H1 (cell line): ENCODE data around the gene CIT. TPM values are rescaled to one million over a fixed set of nuclear protein-coding genes. Genes with fewer than 3 reads are reported as not detected.

ENCODE experiments used
- CTCF ChIA-PET: fragments of 300-600 bp; sonication (Branson Sonifier 250); formaldehyde crosslinking; loops from one replicate; lab custom pipeline; 2021; ENCODE audit not compliant: partially characterized antibody; lab: Charles Lee
- POLR2A ChIA-PET: fragments of 300-600 bp; sonication (Branson Sonifier 250); formaldehyde crosslinking; loops from one replicate; lab custom pipeline; 2021; ENCODE audit warnings: inconsistent platforms; ENCODE audit not compliant: partially characterized antibody; lab: Charles Lee
- DNase-seq, 2 experiments: peaks; one replicate each; pipeline versions ENCODE4 v3.0.0 to v3.0.0-alpha.2; 2010 to 2022; ENCODE audit warnings: low spot score in 2 of 2, low read depth in 1 of 2, mixed read lengths in 1 of 2
- FAIRE-seq: peaks from 2 replicates; lab custom pipeline; 2011; peaks lifted over from hg19 to GRCh38; lab: Jason Lieb, UNC
- H2AFZ ChIP-seq: 2 replicates; pipeline ENCODE4 v1.8.1; 2012; ENCODE audit warnings: low read length, inconsistent platforms
- H2AK5ac ChIP-seq: 2 replicates; pipeline ENCODE4 v1.6.1; 2013; ENCODE audit warnings: low read depth, low read length
- H2BK120ac ChIP-seq: replicated peaks from 2 replicates; pipeline ENCODE3; 2013; ENCODE audit warnings: low read depth, low read length, inconsistent platforms
- H2BK12ac ChIP-seq: 2 replicates; pipeline ENCODE4 v1.6.1; 2013; ENCODE audit warnings: low read depth, low read length
- H2BK15ac ChIP-seq: 2 replicates; pipeline ENCODE4 v1.6.1; 2013; ENCODE audit warnings: low read length
- H2BK20ac ChIP-seq: 2 replicates; pipeline ENCODE4 v1.6.1; 2013; ENCODE audit warnings: low read length
- H2BK5ac ChIP-seq: 2 replicates; pipeline ENCODE4 v1.6.1; 2013; ENCODE audit warnings: low read depth, low read length
- H3K14ac ChIP-seq: 2 replicates; pipeline ENCODE4 v1.6.1; 2013; ENCODE audit warnings: inconsistent platforms; ENCODE audit not compliant: insufficient read length
- H3K18ac ChIP-seq: 2 replicates; pipeline ENCODE4 v1.6.1; 2013; ENCODE audit warnings: low read length; ENCODE audit errors: extremely low read depth
- H3K23ac ChIP-seq: 2 replicates; pipeline ENCODE4 v1.6.1; 2013; ENCODE audit warnings: inconsistent platforms; ENCODE audit not compliant: insufficient read length
- H3K23me2 ChIP-seq: 2 replicates; pipeline ENCODE4 v1.6.1; 2013; ENCODE audit warnings: low read depth, low read length
- H3K27ac ChIP-seq: 2 replicates; pipeline ENCODE4 v1.6.1; 2011; ENCODE audit warnings: low read depth, low read length, inconsistent platforms
- H3K27me3 ChIP-seq, 4 experiments: replicated peaks in 1 of 4; 1 replicate in 1 of 4; 2 replicates in 3 of 4; pipeline versions ENCODE4 v1.6.1 to v1.8.1; 2011 to 2013; ENCODE audit warnings: low read length in 3 of 4, mild to moderate bottlenecking in 3 of 4, inconsistent platforms in 2 of 4, mixed read lengths in 2 of 4, moderate library complexity in 1 of 4; ENCODE audit not compliant: control insufficient read depth in 3 of 4, insufficient read depth in 3 of 4; ENCODE audit errors: extremely low read depth in 1 of 4
- H3K36me3 ChIP-seq, 4 experiments: 2 replicates each; pipeline versions ENCODE4 v1.6.1 to v1.8.1; 2011 to 2013; ENCODE audit warnings: mild to moderate bottlenecking in 4 of 4, low read length in 3 of 4, moderate library complexity in 2 of 4, control low read depth in 1 of 4, inconsistent platforms in 1 of 4; ENCODE audit not compliant: insufficient read depth in 4 of 4, control insufficient read depth in 2 of 4
- H3K4ac ChIP-seq: replicated peaks from 2 replicates; pipeline ENCODE3; 2013; ENCODE audit warnings: low read length, low read depth, mixed read lengths, inconsistent platforms; ENCODE audit not compliant: insufficient read length
- H3K4me1 ChIP-seq, 4 experiments: replicated peaks in 1 of 4; 1 replicate in 1 of 4; 2 replicates in 3 of 4; pipeline versions ENCODE4 v1.6.1 to v1.8.1; 2011 to 2013; ENCODE audit warnings: low read length in 3 of 4, inconsistent platforms in 2 of 4, mixed read lengths in 1 of 4; ENCODE audit not compliant: insufficient read depth in 4 of 4, control insufficient read depth in 3 of 4
- H3K4me2 ChIP-seq, 2 experiments: 2 replicates each; pipeline versions ENCODE4 v1.6.1 to v1.8.1; 2011 to 2013; ENCODE audit warnings: low read depth in 2 of 2, low read length in 2 of 2, control low read depth in 1 of 2, inconsistent platforms in 1 of 2, mild to moderate bottlenecking in 1 of 2; ENCODE audit not compliant: insufficient read depth in 1 of 2
- H3K4me3 ChIP-seq, 4 experiments: fragments of 200-600, 300-600 bp in 1 of 4; sonication (generic), shearing (Covaris generic), sonication (Bioruptor Twin) in 1 of 4; 2 replicates each; pipeline versions ENCODE4 v1.5.1 to v1.8.1; 2011 to 2016; ENCODE audit warnings: low read length in 4 of 4, low read depth in 3 of 4, control low read depth in 2 of 4, inconsistent platforms in 2 of 4, mild to moderate bottlenecking in 2 of 4, mixed read lengths in 1 of 4, moderate library complexity in 1 of 4; ENCODE audit not compliant: insufficient read depth in 2 of 4; ENCODE audit errors: extremely low read depth in 1 of 4
- H3K56ac ChIP-seq: replicated peaks from 2 replicates; pipeline ENCODE3; 2013; ENCODE audit warnings: low read depth, mild to moderate bottlenecking, mixed read lengths, low read length, inconsistent platforms; ENCODE audit not compliant: insufficient read length
- H3K79me1 ChIP-seq: 2 replicates; pipeline ENCODE4 v1.6.1; 2013; ENCODE audit warnings: low read depth, low read length, control low read depth
- H3K79me2 ChIP-seq, 2 experiments: 2 replicates each; pipeline versions ENCODE4 v1.6.1 to v1.8.1; 2012 to 2013; ENCODE audit warnings: low read length in 2 of 2, mild to moderate bottlenecking in 2 of 2, inconsistent platforms in 1 of 2; ENCODE audit not compliant: insufficient read depth in 2 of 2, control insufficient read depth in 1 of 2
- H3K9ac ChIP-seq, 4 experiments: replicated peaks in 1 of 4; 1 replicate in 1 of 4; 2 replicates in 3 of 4; pipeline versions ENCODE4 v1.6.1 to v1.8.1; 2011 to 2013; ENCODE audit warnings: low read depth in 3 of 4, low read length in 3 of 4, control low read depth in 2 of 4, mild to moderate bottlenecking in 2 of 4, moderate library complexity in 2 of 4, inconsistent platforms in 1 of 4; ENCODE audit errors: extremely low read depth in 1 of 4
- H3K9me3 ChIP-seq, 2 experiments: 2 replicates each; pipeline versions ENCODE4 v1.6.1 to v1.8.1; 2012 to 2013; ENCODE audit warnings: mild to moderate bottlenecking in 2 of 2, moderate library complexity in 2 of 2, control low read depth in 1 of 2, inconsistent platforms in 1 of 2, low read depth in 1 of 2, low read length in 1 of 2, mixed read lengths in 1 of 2; ENCODE audit not compliant: insufficient read depth in 2 of 2
- H4K20me1 ChIP-seq, 2 experiments: replicated peaks in 1 of 2; 2 replicates each; pipeline versions ENCODE3 to v1.8.1; 2011 to 2013; ENCODE audit warnings: inconsistent platforms in 2 of 2, low read length in 2 of 2, mild to moderate bottlenecking in 1 of 2; ENCODE audit not compliant: insufficient read depth in 2 of 2, control insufficient read depth in 1 of 2
- H4K5ac ChIP-seq: 2 replicates; pipeline ENCODE4 v1.6.1; 2013; ENCODE audit warnings: low read length, low read depth, mixed read lengths, inconsistent platforms; ENCODE audit not compliant: insufficient read length
- H4K8ac ChIP-seq: 2 replicates; pipeline ENCODE4 v1.8.0; 2013; ENCODE audit warnings: mild to moderate bottlenecking, moderate library complexity, low read length, inconsistent platforms; ENCODE audit not compliant: insufficient read depth; ENCODE audit errors: extremely low read depth
- H4K91ac ChIP-seq: replicated peaks from 2 replicates; pipeline ENCODE3; 2013; ENCODE audit warnings: low read length, mixed read lengths, inconsistent platforms; ENCODE audit not compliant: insufficient read length
- ATF3 ChIP-seq: IDR thresholded peaks from 2 replicates; pipeline ENCODE4 v1.6.1; 2011; ENCODE audit warnings: low read depth, mild to moderate bottlenecking, low read length; ENCODE audit not compliant: insufficient read depth
- CHD1 ChIP-seq: IDR thresholded peaks from 2 replicates; pipeline ENCODE4 v1.6.1; 2012; ENCODE audit warnings: low read depth, low read length, improper control_type of control experiment
- E2F6 ChIP-seq: IDR thresholded peaks from 2 replicates; pipeline ENCODE4 v1.6.1; 2012; ENCODE audit warnings: inconsistent platforms
- EZH2 ChIP-seq: fragments of 200-600 bp; sonication (generic); IDR thresholded peaks from 2 replicates; pipeline ENCODE4 v1.7.1; 2012; ENCODE audit warnings: low read depth, mild to moderate bottlenecking, moderate library complexity, low read length, inconsistent platforms; ENCODE audit not compliant: severe bottlenecking
- HDAC6 ChIP-seq: IDR thresholded peaks from one replicate; pipeline ENCODE4 v1.7.1; 2012; ENCODE audit warnings: low read depth, mild to moderate bottlenecking, inconsistent platforms, low read length, moderate library complexity
- JUN ChIP-seq: IDR thresholded peaks from 2 replicates; pipeline ENCODE4 v1.6.1; 2011; ENCODE audit warnings: low read depth, mild to moderate bottlenecking, improper control_type of control experiment, low read length
- KDM4A ChIP-seq: IDR thresholded peaks from one replicate; pipeline ENCODE4 v1.7.1; 2012; ENCODE audit warnings: low read depth, mild to moderate bottlenecking, moderate library complexity, low read length, inconsistent platforms; ENCODE audit not compliant: severe bottlenecking
- NANOG ChIP-seq: IDR thresholded peaks from 2 replicates; pipeline ENCODE4 v1.6.1; 2011; ENCODE audit warnings: low read length, low read depth, mild to moderate bottlenecking, inconsistent platforms; ENCODE audit not compliant: insufficient read depth, poor library complexity, severe bottlenecking
- RBBP5 ChIP-seq: IDR thresholded peaks from 2 replicates; pipeline ENCODE4 v1.7.1; 2012; ENCODE audit warnings: low read depth, mild to moderate bottlenecking, inconsistent platforms, low read length, moderate library complexity, borderline replicate concordance
- TAF7 ChIP-seq: optimal IDR thresholded peaks from 2 replicates; pipeline ENCODE3; 2011; ENCODE audit warnings: low read depth, mild to moderate bottlenecking, inconsistent platforms, low read length, moderate library complexity, borderline replicate concordance
- TCF12 ChIP-seq: IDR thresholded peaks from 2 replicates; pipeline ENCODE4 v1.6.1; 2011; ENCODE audit warnings: low read depth, mild to moderate bottlenecking, low read length
- YY1 ChIP-seq: IDR thresholded peaks from 2 replicates; pipeline ENCODE4 v1.6.1; 2011; ENCODE audit warnings: low read depth, mild to moderate bottlenecking, low read length
- WGBS, 2 experiments: shearing (Covaris generic) in 1 of 2; methylation state at CpG; one replicate each; pipeline versions ENCODE4 v1.1.6 to v1.1.7; 2013 to 2015; ENCODE audit warnings: low lambda C conversion rate in 2 of 2, mixed read lengths in 2 of 2, inconsistent platforms in 1 of 2, low coverage in 1 of 2, missing lambda C conversion rate in 1 of 2; ENCODE audit not compliant: insufficient replicate concordance in 2 of 2, insufficient coverage in 1 of 2, insufficient read length in 1 of 2; ENCODE audit errors: extremely low coverage in 1 of 2, missing lambda C conversion rate in 1 of 2; 5-methylcytosine and 5-hydroxymethylcytosine counted together
- polyA plus RNA-seq, 7 experiments: library from polyadenylated mRNA; depleted of rRNA in 3 of 7; stranded (reverse) in 5 of 7; unstranded in 2 of 7; fragments of >200 nt in 5 of 7; fragments of 200-250 nt in 2 of 7; gene quantifications; 1 replicate in 5 of 7; 2 replicates in 1 of 7; 4 replicates in 1 of 7; pipeline versions ENCODE4 v1.2.1 to v1.2.3, GENCODE V29; 2011 to 2013; ENCODE audit warnings: missing spikeins in 2 of 7, mixed read lengths in 2 of 7
- total RNA-seq: library from RNA; stranded (reverse); fragmentation: NEBNext Ultra II Directional; extraction: Animal tissue kit (Norgen Biotek cat#: 25700); gene quantifications from 2 replicates; pipeline ENCODE4 v1.2.1, GENCODE V29; 2021

The CIT gene
- total and polyA plus RNA-seq, 2 of the 8 experiments (the other 6 are each of a cell fraction or from before 2014, with no cell fraction given) = 17.1 to 60.9 TPM

GRCh38 chr12:119715268-119715620 lies 161.9 kb downstream of the CIT start:
- Histone ChIP-seq H3K56ac (no peak overlapping the region), H2BK12ac (no peak overlapping the region), H2BK20ac (no peak overlapping the region), H3K9ac (no peak overlapping the region), H2BK120ac (no peak overlapping the region), H3K18ac (no peak overlapping the region), H3K27me3 (no peaks in the 10 kb centered on the region), H3K36me3 (peaks cover 20 to 70% (median 48%) of the 10 kb centered on the region in 4 experiments), H3K4ac (no peak overlapping the region), H4K20me1 (peaks cover 0 to 3% of the 10 kb centered on the region in 2 experiments), H4K5ac (no peak overlapping the region), H2AK5ac (no peak overlapping the region), H2BK5ac (no peak overlapping the region), H2AFZ (no peak overlapping the region), H3K9me3 (no peaks in the 10 kb centered on the region), H4K91ac (no peak overlapping the region), H3K4me1 (no peaks in the 10 kb centered on the region), H3K4me3 (no peak overlapping the region), H4K8ac (no peak overlapping the region), H2BK15ac (no peak overlapping the region), H3K23ac (no peak overlapping the region), H3K79me2 (no peaks in the 10 kb centered on the region), H3K79me1 (no peaks in the 10 kb centered on the region), H3K4me2 (no peak overlapping the region), H3K23me2 (no peaks in the 10 kb centered on the region), H3K14ac (no peak overlapping the region), H3K27ac (no peak overlapping the region)
- POLR2A ChIA-PET = no interaction called here
- FAIRE-seq = no peak
- CTCF ChIA-PET = no interaction called here
- no peak for DNase-seq
- 95% methylated on average over 3 of the region's 3 CpGs; no CpG with 5 or more reads in 1 of the 2 experiments for WGBS, 2 experiments
- TF ChIP-seq CHD1 (no peak), RBBP5 (no peak), YY1 (no peak), E2F6 (no peak), ATF3 (no peak), HDAC6 (no peak), KDM4A (no peak), TAF7 (no peak), NANOG (no peak), JUN (no peak), TCF12 (no peak), EZH2 (no peak)
